Measurements from ENCODE around the gene PYROXD2. TPM values are rescaled to one million over a fixed set of nuclear protein-coding genes. Genes with fewer than 3 reads are reported as not detected.
A peak's percentile ranks its signal among the peaks of the same experiment; 100 is the strongest.

Gene PYROXD2
- total RNA-seq, 4 donors from 2014 or later = 0.97 to 6.7 (median 3.8) TPM

DNA sequence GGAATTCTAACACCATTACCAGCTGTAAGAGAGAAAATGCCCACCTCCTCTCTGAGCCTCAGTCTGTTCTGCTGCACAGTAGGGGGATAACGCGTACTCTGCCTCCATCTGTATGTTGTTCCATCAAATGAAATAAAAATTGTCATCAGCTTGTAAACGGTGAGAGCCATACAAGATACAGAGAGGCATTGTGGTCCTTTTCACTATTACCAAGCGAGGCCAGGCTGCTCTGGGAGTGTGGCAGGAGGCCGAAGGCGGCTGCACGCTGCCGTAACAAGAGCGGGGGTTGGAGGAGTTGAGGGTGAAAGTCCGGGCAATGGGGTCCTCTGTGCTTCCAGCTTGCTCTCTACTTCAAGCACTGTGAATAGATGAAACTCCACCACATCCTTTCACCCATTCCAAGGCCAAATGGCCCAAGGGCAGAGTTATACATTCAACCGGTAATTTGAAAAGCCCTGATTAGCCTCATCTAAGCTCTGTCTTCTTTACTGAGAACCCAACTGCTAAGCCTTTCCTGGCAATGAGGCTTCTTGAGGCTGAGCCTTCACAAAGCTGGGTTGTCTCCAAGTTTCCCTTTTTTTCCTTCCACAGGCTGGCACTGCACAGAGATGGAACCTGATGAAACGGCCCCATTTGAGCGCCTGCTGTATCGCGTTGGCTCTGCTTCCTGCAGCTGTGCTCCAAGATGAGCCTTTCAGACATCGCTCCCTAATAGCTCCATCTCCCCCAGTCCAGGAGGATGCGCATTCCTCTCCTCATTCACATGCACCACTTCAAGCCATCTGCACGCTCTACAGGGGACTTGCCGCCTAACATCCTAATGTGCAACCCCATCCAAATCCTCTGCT lies 47.2 kb downstream of the PYROXD2 start:
- TF ChIP-seq, protein P1, sequence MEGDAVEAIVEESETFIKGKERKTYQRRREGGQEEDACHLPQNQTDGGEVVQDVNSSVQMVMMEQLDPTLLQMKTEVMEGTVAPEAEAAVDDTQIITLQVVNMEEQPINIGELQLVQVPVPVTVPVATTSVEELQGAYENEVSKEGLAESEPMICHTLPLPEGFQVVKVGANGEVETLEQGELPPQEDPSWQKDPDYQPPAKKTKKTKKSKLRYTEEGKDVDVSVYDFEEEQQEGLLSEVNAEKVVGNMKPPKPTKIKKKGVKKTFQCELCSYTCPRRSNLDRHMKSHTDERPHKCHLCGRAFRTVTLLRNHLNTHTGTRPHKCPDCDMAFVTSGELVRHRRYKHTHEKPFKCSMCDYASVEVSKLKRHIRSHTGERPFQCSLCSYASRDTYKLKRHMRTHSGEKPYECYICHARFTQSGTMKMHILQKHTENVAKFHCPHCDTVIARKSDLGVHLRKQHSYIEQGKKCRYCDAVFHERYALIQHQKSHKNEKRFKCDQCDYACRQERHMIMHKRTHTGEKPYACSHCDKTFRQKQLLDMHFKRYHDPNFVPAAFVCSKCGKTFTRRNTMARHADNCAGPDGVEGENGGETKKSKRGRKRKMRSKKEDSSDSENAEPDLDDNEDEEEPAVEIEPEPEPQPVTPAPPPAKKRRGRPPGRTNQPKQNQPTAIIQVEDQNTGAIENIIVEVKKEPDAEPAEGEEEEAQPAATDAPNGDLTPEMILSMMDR (IDR thresholded peaks at IDR 0.05) = no peak
- TF ChIP-seq POLR2A (IDR thresholded peaks at IDR 0.05) = no peak
- intact Hi-C loops (cut with DNase I; ENCODE audit: low total_unique reads) = no loop called here
- no peak for DNase-seq (ENCODE audit: low spot score in 2 of 2)
- H3K4me3 ChIP-seq (ENCODE audit: low read depth, poor library complexity, severe bottlenecking) = no peak overlapping the region
- WGBS, 2 donors = 66 to 72% methylated on average over 19 of the region's 19 CpGs

DNA sequence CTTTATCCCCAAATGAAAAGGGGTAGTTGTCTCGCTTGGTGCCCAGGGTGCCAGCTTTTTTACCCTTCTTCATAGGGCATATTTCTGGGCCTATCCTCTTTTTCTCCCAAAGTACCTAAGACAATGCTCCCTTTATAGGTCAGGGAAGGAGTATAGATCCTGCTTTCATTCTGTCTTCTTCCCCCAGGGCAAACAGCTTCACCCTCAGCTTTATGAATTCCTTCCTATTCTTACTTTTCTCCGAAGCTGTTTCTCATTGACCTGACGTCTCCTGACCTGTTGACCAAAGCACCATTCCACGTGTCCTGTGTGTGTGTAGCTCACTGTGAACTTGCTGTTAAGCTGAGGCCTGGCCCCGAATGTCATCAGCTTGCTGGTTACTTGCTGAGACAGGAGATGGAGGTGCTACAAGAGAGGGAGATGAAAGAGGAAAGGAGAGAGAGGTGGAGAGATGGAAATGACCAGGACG lies 48.9 kb downstream of the PYROXD2 start:
- 80 to 81% methylated on average over 6 of the region's 6 CpGs for WGBS, 2 donors
- TF ChIP-seq POLR2A (IDR thresholded peaks at IDR 0.05) = no peak
- TF ChIP-seq, protein P1 (IDR thresholded peaks at IDR 0.05) = no peak

DNA sequence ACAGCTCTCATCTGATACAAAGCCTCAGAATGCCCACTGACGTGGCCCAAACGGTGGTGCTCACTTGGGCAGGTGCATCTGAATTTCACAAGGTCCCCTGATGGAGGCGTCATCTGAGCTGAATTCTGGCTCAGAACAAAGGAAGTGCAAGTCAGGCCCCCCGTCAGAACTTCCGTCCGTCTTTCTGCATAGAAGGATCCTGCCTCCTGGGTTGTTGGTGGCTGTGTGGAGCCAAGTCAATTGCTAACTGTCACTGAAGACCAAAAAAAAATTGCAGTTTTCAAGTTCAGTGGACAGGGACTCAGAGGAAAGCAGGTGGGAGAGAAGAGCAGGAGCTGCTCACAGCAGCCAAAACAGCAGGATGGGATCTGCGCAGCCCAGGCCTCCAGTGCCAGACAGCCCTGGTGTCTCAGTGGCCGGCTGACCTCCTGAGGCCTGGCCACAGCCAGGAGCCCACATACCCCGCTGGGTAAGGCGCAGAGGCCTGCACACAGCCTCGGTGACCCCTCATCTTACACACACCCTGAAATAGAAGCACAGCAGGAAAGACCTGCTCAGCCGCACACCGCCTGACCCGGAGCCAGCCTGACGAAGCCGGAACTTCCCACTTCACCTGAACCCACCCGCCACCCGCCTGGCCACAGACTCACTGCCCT lies 49.4 kb downstream of the PYROXD2 start:
- intact Hi-C loops (cut with DNase I; ENCODE audit: low total_unique reads) = no loop called here
- no peak overlapping the region for H3K4me3 ChIP-seq (ENCODE audit: low read depth, poor library complexity, severe bottlenecking)
- TF ChIP-seq POLR2A (IDR thresholded peaks at IDR 0.05) = no peak
- TF ChIP-seq, protein P1 (IDR thresholded peaks at IDR 0.05) = no peak
- peak in 1 of 2 donors; percentile 28 for DNase-seq (ENCODE audit: low spot score in 2 of 2)
- WGBS, 2 donors = 82 to 87% methylated on average over 18 of the region's 18 CpGs

More for the DNA sequence above, 48.9 kb downstream of the PYROXD2 start:
- H3K4me3 ChIP-seq (ENCODE audit: low read depth, poor library complexity, severe bottlenecking) = no peak overlapping the region
- DNase-seq (ENCODE audit: low spot score in 2 of 2) = no peak
- intact Hi-C loops (cut with DNase I; ENCODE audit: low total_unique reads) = no loop called here

DNA sequence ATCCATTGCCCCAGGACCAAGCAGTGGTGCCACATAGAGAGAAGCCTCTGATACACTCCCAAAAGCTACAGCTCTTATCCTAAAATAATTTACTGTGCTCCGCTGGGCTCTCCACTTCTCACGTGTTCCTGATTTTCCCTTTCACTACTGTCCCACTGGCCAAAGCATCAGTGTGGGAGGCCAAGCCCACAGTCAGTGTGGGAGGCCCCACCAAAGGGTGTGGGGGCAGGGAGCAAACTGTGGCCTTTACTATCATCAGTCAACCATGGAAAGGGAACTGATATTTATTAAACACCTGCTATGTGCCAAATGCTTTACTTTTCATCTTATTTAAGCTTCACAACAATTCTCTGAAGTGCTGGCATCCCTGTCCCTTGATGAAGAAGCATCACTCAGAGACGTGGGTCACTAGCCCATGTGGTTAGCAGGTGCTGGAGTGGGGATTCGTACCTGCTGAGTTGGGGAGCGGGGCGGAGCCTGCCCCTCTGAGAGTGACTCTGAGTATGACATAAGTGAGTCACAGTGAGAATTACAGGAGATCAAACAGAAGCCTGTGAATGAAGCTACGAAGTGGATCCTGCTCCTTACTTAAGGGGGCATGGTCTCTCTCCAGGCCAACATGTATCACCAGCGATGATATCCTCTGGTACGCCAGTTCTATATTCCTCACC lies 50.4 kb downstream of the PYROXD2 start:
- no peak for DNase-seq (ENCODE audit: low spot score in 2 of 2)
- TF ChIP-seq, protein P1 (IDR thresholded peaks at IDR 0.05) = no peak
- TF ChIP-seq POLR2A (IDR thresholded peaks at IDR 0.05) = no peak
- 89 to 94% methylated on average over 9 of the region's 9 CpGs for WGBS, 2 donors
- intact Hi-C loops (cut with DNase I; ENCODE audit: low total_unique reads) = no loop called here
- no peak overlapping the region for H3K4me3 ChIP-seq (ENCODE audit: low read depth, poor library complexity, severe bottlenecking)

DNA sequence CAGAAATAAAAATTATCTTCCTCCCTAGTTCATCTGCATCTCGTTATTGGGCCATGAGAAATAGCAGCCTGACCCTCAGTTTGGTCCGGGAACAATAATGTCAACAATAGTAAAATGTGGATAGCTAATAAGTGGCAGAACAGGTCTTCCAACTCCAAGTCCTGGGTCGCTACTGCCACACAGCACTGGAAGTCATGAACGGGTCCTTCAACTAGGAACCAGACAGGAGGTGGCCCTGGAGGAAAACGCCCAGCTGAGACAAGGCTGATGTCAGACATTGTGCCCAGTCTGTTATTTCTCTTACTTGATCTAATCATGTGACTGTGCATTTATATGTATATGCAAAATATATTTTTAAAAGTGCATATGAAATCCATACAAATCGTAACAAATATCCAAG lies 51.8 kb downstream of the PYROXD2 start:
- H3K4me3 ChIP-seq (ENCODE audit: low read depth, poor library complexity, severe bottlenecking) = no peak overlapping the region
- TF ChIP-seq, protein P1 (IDR thresholded peaks at IDR 0.05) = no peak
- no peak for TF ChIP-seq POLR2A (IDR thresholded peaks at IDR 0.05)
- no peak for DNase-seq (ENCODE audit: low spot score in 2 of 2)
- intact Hi-C loops (cut with DNase I; ENCODE audit: low total_unique reads) = no loop called here
- 62 to 69% methylated on average over 6 of the region's 6 CpGs for WGBS, 2 donors

Measured in lower leg skin (tissue), 4 donors.